Lung (tissue), 12 donors: ENCODE results near the gene CEP128. TPM values are rescaled to one million over a fixed set of nuclear protein-coding genes. Genes with fewer than 3 reads are reported as not detected.

Experiments
- ATAC-seq: fragments of 200-7000 bp; cut with Tn5 transposase; one replicate; pipeline ENCODE4 v1.9.1; 2020; ENCODE audit warnings: moderate number of reproducible peaks; ENCODE audit not compliant: insufficient read depth, low FRiP score
- DNase-seq, 3 donors: peaks; one replicate each; pipeline ENCODE4 v3.0.0-alpha.2; 2013 to 2017
- H3K27ac ChIP-seq, 2 donors: one replicate each; pipeline ENCODE4 v1.5.1; 2013; ENCODE audit warnings: mild to moderate bottlenecking in 2 of 2, moderate library complexity in 2 of 2, control low read depth in 1 of 2, inconsistent platforms in 1 of 2, low read depth in 1 of 2, low read length in 1 of 2
- H3K27me3 ChIP-seq, 3 donors: one replicate each; pipeline ENCODE4 v1.5.1; 2013; ENCODE audit warnings: low read length in 2 of 3; ENCODE audit not compliant: control insufficient read depth in 3 of 3, insufficient read depth in 3 of 3
- H3K36me3 ChIP-seq, 4 donors: one replicate each; pipeline ENCODE4 v1.5.1; 2013; ENCODE audit warnings: low read length in 4 of 4, mild to moderate bottlenecking in 1 of 4, moderate library complexity in 1 of 4; ENCODE audit not compliant: control insufficient read depth in 4 of 4, insufficient read depth in 4 of 4
- H3K4me1 ChIP-seq, 5 donors: one replicate each; pipeline ENCODE4 v1.5.1; 2013; ENCODE audit warnings: low read length in 5 of 5, mild to moderate bottlenecking in 2 of 5, moderate library complexity in 1 of 5; ENCODE audit not compliant: control insufficient read depth in 5 of 5, insufficient read depth in 5 of 5
- H3K4me3 ChIP-seq: one replicate; pipeline ENCODE4 v1.5.1; 2013; ENCODE audit warnings: mild to moderate bottlenecking, control low read depth, moderate library complexity
- H3K9ac ChIP-seq, 2 donors: one replicate each; pipeline ENCODE4 v1.5.1; 2013; ENCODE audit warnings: low read length in 2 of 2, control low read depth in 1 of 2; ENCODE audit not compliant: insufficient read depth in 1 of 2
- H3K9me3 ChIP-seq, 4 donors: one replicate each; pipeline ENCODE4 v1.5.1; 2013; ENCODE audit warnings: low read length in 3 of 4, mild to moderate bottlenecking in 1 of 4, moderate library complexity in 1 of 4; ENCODE audit not compliant: control insufficient read depth in 4 of 4, insufficient read depth in 3 of 4
- WGBS, 2 donors: extraction: QIAGEN DNeasy Blood & Tissue Kit; methylation state at CpG; one replicate each; pipeline ENCODE4 v1.1.7; 2013; 5-methylcytosine and 5-hydroxymethylcytosine counted together
- polyA plus RNA-seq, 2 donors: library from polyadenylated mRNA; stranded (reverse); fragments of 200-250 nt; gene quantifications; one replicate each; pipeline ENCODE4 v1.2.1, GENCODE V29; 2013
- total RNA-seq, 2 donors: library from RNA; depleted of rRNA in 1 of 2; stranded (reverse); fragments of >200 nt in 1 of 2; gene quantifications; one replicate each; pipeline ENCODE4 v1.2.1, GENCODE V29; 2014 to 2021
- TF ChIP-seq, protein P1 (sequence below): IDR thresholded peaks from 2 replicates; pipeline ENCODE4 v1.5.1; 2012; ENCODE audit warnings: mild to moderate bottlenecking; ENCODE audit errors: control extremely low read depth, extremely low read depth
- donor health status: control.
- donor health status: control.
- donor health status: Bipolar disorder and iron deficiency.
- donor health status: healthy.
- donor health status: DM: yes; HTN: yes; CAD: no.

The CEP128 gene
- total and polyA plus RNA-seq, 4 donors: 1.1 to 12.0 (median 6.2) TPM

DNA sequence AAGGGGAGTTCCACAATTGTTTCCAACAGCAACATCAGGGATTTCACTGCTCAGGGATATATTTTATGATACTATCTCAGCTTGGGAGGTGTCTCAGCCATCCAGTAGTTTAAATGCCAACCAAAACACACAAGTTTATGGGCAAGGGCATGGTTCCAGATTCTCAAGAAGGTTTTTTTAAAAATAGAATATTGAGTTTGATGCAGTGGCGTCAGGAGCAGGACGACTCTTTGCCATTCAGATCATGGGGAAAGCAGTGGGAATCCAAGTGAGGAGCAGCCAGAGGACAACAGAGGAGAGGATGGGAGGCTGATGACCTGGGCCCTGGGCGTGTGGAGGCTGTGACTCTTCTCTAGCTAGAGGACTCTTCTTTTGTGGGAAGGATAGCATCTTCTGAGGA, 39.6 kb upstream of the CEP128 start:
- Histone ChIP-seq H3K9ac (no peak overlapping the region), H3K4me1 (no peaks in the 10 kb centered on the region), H3K27me3 (peaks cover 0 to 3% (median 0%) of the 10 kb centered on the region in 3 donors), H3K27ac (no peak overlapping the region), H3K4me3 (no peak overlapping the region), H3K9me3 (no peaks in the 10 kb centered on the region), H3K36me3 (no peaks in the 10 kb centered on the region)
- no peak for DNase-seq
- no peak for ATAC-seq
- TF ChIP-seq, protein P1, sequence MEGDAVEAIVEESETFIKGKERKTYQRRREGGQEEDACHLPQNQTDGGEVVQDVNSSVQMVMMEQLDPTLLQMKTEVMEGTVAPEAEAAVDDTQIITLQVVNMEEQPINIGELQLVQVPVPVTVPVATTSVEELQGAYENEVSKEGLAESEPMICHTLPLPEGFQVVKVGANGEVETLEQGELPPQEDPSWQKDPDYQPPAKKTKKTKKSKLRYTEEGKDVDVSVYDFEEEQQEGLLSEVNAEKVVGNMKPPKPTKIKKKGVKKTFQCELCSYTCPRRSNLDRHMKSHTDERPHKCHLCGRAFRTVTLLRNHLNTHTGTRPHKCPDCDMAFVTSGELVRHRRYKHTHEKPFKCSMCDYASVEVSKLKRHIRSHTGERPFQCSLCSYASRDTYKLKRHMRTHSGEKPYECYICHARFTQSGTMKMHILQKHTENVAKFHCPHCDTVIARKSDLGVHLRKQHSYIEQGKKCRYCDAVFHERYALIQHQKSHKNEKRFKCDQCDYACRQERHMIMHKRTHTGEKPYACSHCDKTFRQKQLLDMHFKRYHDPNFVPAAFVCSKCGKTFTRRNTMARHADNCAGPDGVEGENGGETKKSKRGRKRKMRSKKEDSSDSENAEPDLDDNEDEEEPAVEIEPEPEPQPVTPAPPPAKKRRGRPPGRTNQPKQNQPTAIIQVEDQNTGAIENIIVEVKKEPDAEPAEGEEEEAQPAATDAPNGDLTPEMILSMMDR: no peak
- WGBS, 2 donors: 78 to 87% methylated on average over 3 of the region's 3 CpGs

DNA sequence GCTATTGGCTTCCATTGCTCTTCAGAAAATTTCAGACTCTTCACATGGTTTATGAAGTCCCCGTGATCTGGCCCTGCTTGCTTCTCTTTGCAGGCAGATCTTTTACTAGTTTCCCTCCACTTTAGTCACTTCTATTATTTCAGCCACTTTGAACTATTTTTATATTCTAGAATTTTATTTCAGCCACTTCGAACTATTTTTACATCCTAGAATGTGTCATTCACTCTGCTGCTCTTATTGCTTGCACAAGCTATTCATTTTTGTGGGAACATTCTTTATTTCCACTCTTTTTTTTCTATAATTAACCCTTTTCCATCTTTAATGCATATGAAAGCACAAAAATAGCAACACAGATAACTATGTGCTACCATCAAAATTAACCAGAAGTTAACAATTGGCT, 38.4 kb upstream of the CEP128 start:
- DNase-seq (no peak), ATAC-seq (no peak)
- no peaks in the 10 kb centered on the region for H3K36me3 ChIP-seq
- H3K27ac ChIP-seq: no peak overlapping the region
- peaks cover 0 to 3% (median 0%) of the 10 kb centered on the region in 3 donors for H3K27me3 ChIP-seq
- H3K4me3 ChIP-seq: no peak overlapping the region
- WGBS, 2 donors: 77 to 86% methylated on average over 2 of the region's 2 CpGs
- H3K9me3 ChIP-seq: no peaks in the 10 kb centered on the region
- TF ChIP-seq, protein P1: no peak
- peaks cover 0 to 3% (median 0%) of the 10 kb centered on the region in 5 donors for H3K4me1 ChIP-seq
- H3K9ac ChIP-seq: no peak overlapping the region

DNA sequence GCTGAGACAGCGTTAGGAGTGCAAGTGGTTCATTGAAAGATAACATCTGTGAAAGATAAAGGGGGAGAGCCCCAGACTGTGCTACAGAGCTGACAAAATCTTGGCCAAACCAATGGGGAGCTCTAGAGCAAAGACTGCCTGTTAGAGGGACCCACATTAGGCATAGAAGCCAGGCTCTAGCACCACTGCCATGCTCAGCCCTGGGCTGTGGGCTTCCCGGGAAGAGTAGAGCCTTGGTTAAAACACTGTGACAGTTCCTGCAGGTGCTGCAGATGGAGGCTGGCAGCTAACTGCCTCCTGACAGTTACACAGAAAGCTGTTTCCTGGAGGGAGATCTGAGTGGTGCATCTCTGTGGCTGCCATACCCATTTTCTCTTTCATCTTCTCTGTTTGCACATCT, 36.9 kb upstream of the CEP128 start:
- Histone ChIP-seq H3K9me3 (no peaks in the 10 kb centered on the region), H3K27ac (no peak overlapping the region), H3K4me1 (peaks cover 0 to 14% (median 0%) of the 10 kb centered on the region in 5 donors), H3K4me3 (no peak overlapping the region), H3K27me3 (peaks cover 0 to 3% (median 0%) of the 10 kb centered on the region in 3 donors), H3K9ac (no peak overlapping the region), H3K36me3 (no peaks in the 10 kb centered on the region)
- ATAC-seq (no peak), DNase-seq (no peak)
- WGBS, 2 donors: 53 to 58% methylated on average over 2 of the region's 2 CpGs
- TF ChIP-seq, protein P1: no peak

DNA sequence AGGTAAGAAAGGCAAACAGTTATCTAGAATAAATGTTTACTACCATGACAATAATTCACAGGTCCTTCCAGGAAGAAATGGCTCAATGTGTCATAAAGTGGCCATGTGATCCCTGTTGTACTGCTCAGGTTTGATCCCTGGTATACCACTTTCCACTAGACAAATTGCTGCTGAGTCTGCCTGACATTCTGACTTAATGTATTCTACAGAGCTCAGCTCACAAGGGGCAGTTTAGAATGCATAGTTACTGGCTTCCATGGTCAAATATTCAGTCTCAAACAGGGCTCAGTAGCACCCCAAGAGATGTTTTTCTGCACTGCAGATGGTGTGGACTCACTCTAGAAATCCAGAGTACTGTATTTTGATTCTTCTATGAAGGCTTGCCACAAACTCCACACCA, 35.7 kb upstream of the CEP128 start:
- TF ChIP-seq, protein P1: no peak
- no peak overlapping the region for H3K9ac ChIP-seq
- ATAC-seq (no peak), DNase-seq (no peak)
- H3K27ac ChIP-seq: no peak overlapping the region
- H3K27me3 ChIP-seq: peaks cover 0 to 3% (median 0%) of the 10 kb centered on the region in 3 donors
- no peaks in the 10 kb centered on the region for H3K9me3 ChIP-seq
- H3K4me1 ChIP-seq: peaks cover 0 to 14% (median 0%) of the 10 kb centered on the region in 5 donors
- no peaks in the 10 kb centered on the region for H3K36me3 ChIP-seq
- H3K4me3 ChIP-seq: no peak overlapping the region
